ENCODE measurements around the gene WASF1.

Gene WASF1

DNA sequence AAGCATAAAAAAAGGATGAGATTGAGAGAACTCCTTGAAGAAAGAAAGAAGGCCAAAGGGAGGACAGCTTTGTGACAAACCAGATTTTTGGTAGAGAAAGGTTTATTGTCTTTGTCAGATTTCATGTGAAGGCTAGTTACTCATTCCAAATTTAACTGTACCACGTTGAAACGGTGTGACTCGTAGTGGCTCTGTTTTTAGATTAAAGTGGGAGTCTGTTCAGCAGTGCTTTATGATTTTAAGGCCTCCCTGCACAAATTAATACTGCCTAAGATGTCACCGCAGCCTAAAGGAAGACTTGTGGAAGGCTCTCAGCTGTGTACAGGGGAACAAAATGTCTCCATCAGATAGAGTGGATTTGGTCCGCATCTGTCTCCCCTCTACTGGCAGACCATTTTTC is 36.7 kb upstream of the WASF1 start:
- no peak overlapping the region for H3K4me2 ChIP-seq (ENCODE audit: low read length)
- peaks cover 4% of the 10 kb centered on the region; the same call in 1 of the 2 replicates for H3K4me1 ChIP-seq (ENCODE audit: low read length)
- TF ChIP-seq, protein P1, sequence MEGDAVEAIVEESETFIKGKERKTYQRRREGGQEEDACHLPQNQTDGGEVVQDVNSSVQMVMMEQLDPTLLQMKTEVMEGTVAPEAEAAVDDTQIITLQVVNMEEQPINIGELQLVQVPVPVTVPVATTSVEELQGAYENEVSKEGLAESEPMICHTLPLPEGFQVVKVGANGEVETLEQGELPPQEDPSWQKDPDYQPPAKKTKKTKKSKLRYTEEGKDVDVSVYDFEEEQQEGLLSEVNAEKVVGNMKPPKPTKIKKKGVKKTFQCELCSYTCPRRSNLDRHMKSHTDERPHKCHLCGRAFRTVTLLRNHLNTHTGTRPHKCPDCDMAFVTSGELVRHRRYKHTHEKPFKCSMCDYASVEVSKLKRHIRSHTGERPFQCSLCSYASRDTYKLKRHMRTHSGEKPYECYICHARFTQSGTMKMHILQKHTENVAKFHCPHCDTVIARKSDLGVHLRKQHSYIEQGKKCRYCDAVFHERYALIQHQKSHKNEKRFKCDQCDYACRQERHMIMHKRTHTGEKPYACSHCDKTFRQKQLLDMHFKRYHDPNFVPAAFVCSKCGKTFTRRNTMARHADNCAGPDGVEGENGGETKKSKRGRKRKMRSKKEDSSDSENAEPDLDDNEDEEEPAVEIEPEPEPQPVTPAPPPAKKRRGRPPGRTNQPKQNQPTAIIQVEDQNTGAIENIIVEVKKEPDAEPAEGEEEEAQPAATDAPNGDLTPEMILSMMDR (IDR thresholded peaks at IDR 0.05; ENCODE audit: low read depth, low read length) = no peak
- TF ChIP-seq EZH2phosphoT487 (IDR thresholded peaks at IDR 0.05; ENCODE audit: low read depth) = no peak
- H3K27me3 ChIP-seq (ENCODE audit: low read depth, low read length) = no peaks in the 10 kb centered on the region
- H3K36me3 ChIP-seq (replicated peaks; ENCODE audit: low read depth, low read length) = peaks cover 13% of the 10 kb centered on the region
- H3K9ac ChIP-seq (ENCODE audit: low read length) = no peak overlapping the region
- no peaks in the 10 kb centered on the region for H3K9me3 ChIP-seq (ENCODE audit: insufficient read depth, low read length)
- no peak overlapping the region for H3K4me3 ChIP-seq (ENCODE audit: low read length)
- no peaks in the 10 kb centered on the region for H3K79me2 ChIP-seq (ENCODE audit: low read length)
- H3K27ac ChIP-seq (ENCODE audit: low read length) = no peak overlapping the region
- H2AFZ ChIP-seq (ENCODE audit: low read depth, low read length) = no peak overlapping the region
- no peaks in the 10 kb centered on the region for H4K20me1 ChIP-seq (ENCODE audit: insufficient read depth, low read length)

GRCh38 chr6:110214338-110214737 is 34.9 kb upstream of the WASF1 start:
- TF ChIP-seq, protein P1 (IDR thresholded peaks at IDR 0.05; ENCODE audit: low read depth, low read length) = no peak
- no peak for TF ChIP-seq EZH2phosphoT487 (IDR thresholded peaks at IDR 0.05; ENCODE audit: low read depth)
- H4K20me1 ChIP-seq (ENCODE audit: insufficient read depth, low read length) = no peaks in the 10 kb centered on the region
- H3K27ac ChIP-seq (ENCODE audit: low read length) = no peak overlapping the region
- H3K4me2 ChIP-seq (ENCODE audit: low read length) = no peak overlapping the region
- peaks cover 4% of the 10 kb centered on the region; the same call in 1 of the 2 replicates for H3K4me1 ChIP-seq (ENCODE audit: low read length)
- no peak overlapping the region for H3K4me3 ChIP-seq (ENCODE audit: low read length)
- H3K9ac ChIP-seq (ENCODE audit: low read length) = no peak overlapping the region
- peaks cover 7% of the 10 kb centered on the region for H3K36me3 ChIP-seq (replicated peaks; ENCODE audit: low read depth, low read length)
- no peaks in the 10 kb centered on the region for H3K27me3 ChIP-seq (ENCODE audit: low read depth, low read length)
- H3K9me3 ChIP-seq (ENCODE audit: insufficient read depth, low read length) = no peaks in the 10 kb centered on the region
- H2AFZ ChIP-seq (ENCODE audit: low read depth, low read length) = no peak overlapping the region
- no peaks in the 10 kb centered on the region for H3K79me2 ChIP-seq (ENCODE audit: low read length)

DNA sequence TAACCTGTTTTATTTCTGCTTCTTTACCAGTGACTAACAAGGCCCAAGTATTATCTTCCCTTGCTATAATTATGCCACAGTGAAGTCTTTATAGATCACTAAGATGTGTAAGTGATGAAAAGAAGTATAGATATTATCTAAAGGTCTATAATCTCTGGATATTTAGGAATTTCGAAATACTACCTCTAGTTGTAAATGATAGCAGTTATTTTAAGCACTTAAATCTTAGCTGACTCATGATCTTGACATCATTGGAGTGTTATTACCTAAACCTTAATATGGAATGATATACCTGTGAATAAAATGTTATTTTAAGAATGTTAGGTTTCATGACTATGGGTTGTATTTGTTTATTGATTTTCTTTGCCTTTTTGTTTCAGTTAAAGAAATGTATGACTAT is 32.3 kb upstream of the WASF1 start:
- H3K79me2 ChIP-seq (ENCODE audit: low read length) = no peaks in the 10 kb centered on the region
- H4K20me1 ChIP-seq (ENCODE audit: insufficient read depth, low read length) = no peaks in the 10 kb centered on the region
- TF ChIP-seq EZH2phosphoT487 (IDR thresholded peaks at IDR 0.05; ENCODE audit: low read depth) = no peak
- TF ChIP-seq, protein P1 (IDR thresholded peaks at IDR 0.05; ENCODE audit: low read depth, low read length) = no peak
- no peak overlapping the region for H3K27ac ChIP-seq (ENCODE audit: low read length)
- no peaks in the 10 kb centered on the region for H3K9me3 ChIP-seq (ENCODE audit: insufficient read depth, low read length)
- peaks cover 4% of the 10 kb centered on the region for H3K4me1 ChIP-seq (ENCODE audit: low read length)
- no peak overlapping the region for H3K4me2 ChIP-seq (ENCODE audit: low read length)
- H2AFZ ChIP-seq (ENCODE audit: low read depth, low read length) = no peak overlapping the region
- H3K36me3 ChIP-seq (replicated peaks; ENCODE audit: low read depth, low read length) = peaks cover 13% of the 10 kb centered on the region
- no peak overlapping the region for H3K4me3 ChIP-seq (ENCODE audit: low read length)
- no peaks in the 10 kb centered on the region for H3K27me3 ChIP-seq (ENCODE audit: low read depth, low read length)
- H3K9ac ChIP-seq (ENCODE audit: low read length) = no peak overlapping the region

DNA sequence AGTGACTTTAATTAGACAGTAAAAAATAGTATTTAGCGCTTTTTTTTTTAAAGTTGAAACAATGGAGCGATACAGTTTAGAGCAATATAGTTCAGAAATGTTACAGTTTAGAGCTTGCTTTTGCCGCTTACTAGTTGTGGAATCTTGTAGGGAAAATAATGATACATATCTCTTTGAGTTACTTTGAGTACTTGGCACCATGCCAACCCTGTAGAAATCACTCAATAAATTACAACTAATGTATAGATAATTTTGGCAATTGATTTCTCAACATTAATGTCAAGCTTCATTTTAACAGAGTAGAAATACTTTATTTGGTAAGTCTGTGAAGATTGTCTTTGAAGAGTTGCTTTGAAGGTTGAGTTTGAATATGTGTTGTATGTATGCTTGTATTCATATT is 28.2 kb upstream of the WASF1 start:
- peaks cover 10% of the 10 kb centered on the region for H3K36me3 ChIP-seq (replicated peaks; ENCODE audit: low read depth, low read length)
- no peaks in the 10 kb centered on the region for H4K20me1 ChIP-seq (ENCODE audit: insufficient read depth, low read length)
- H3K27ac ChIP-seq (ENCODE audit: low read length) = no peak overlapping the region
- H3K9me3 ChIP-seq (ENCODE audit: insufficient read depth, low read length) = no peaks in the 10 kb centered on the region
- H3K4me3 ChIP-seq (ENCODE audit: low read length) = no peak overlapping the region
- H3K4me2 ChIP-seq (ENCODE audit: low read length) = no peak overlapping the region
- TF ChIP-seq EZH2phosphoT487 (IDR thresholded peaks at IDR 0.05; ENCODE audit: low read depth) = no peak
- TF ChIP-seq, protein P1 (IDR thresholded peaks at IDR 0.05; ENCODE audit: low read depth, low read length) = no peak
- H3K27me3 ChIP-seq (ENCODE audit: low read depth, low read length) = no peaks in the 10 kb centered on the region
- H2AFZ ChIP-seq (ENCODE audit: low read depth, low read length) = no peak overlapping the region
- H3K4me1 ChIP-seq (ENCODE audit: low read length) = peaks cover 21% of the 10 kb centered on the region
- no peaks in the 10 kb centered on the region for H3K79me2 ChIP-seq (ENCODE audit: low read length)
- no peak overlapping the region for H3K9ac ChIP-seq (ENCODE audit: low read length)
